Esophagus (tissue), 2 donors: ENCODE data around the gene IFT122. TPM values are rescaled to one million over a fixed set of nuclear protein-coding genes. Genes with fewer than 3 reads are reported as not detected.

Experiments used
- H3K27ac ChIP-seq, 2 donors: one replicate each; pipeline ENCODE4 v1.5.1; 2013; ENCODE audit warnings: low read depth in 2 of 2, mild to moderate bottlenecking in 2 of 2, inconsistent platforms in 1 of 2, low read length in 1 of 2, moderate library complexity in 1 of 2
- H3K27me3 ChIP-seq, 2 donors: one replicate each; pipeline ENCODE4 v1.6.1; 2013; ENCODE audit warnings: low read length in 2 of 2, control low read depth in 1 of 2, mild to moderate bottlenecking in 1 of 2; ENCODE audit not compliant: insufficient read depth in 2 of 2, control insufficient read depth in 1 of 2
- H3K36me3 ChIP-seq, 2 donors: one replicate each; pipeline ENCODE4 v1.6.1; 2013; ENCODE audit warnings: low read length in 1 of 2; ENCODE audit not compliant: control insufficient read depth in 2 of 2, insufficient read depth in 2 of 2
- H3K4me1 ChIP-seq, 2 donors: one replicate each; pipeline ENCODE4 v1.6.1; 2013; ENCODE audit warnings: low read length in 1 of 2; ENCODE audit not compliant: control insufficient read depth in 2 of 2, insufficient read depth in 2 of 2
- H3K4me3 ChIP-seq, 2 donors: one replicate each; pipeline ENCODE4 v1.5.1; 2013; ENCODE audit warnings: low read length in 2 of 2, mild to moderate bottlenecking in 2 of 2, low read depth in 1 of 2, moderate library complexity in 1 of 2
- H3K9me3 ChIP-seq, 2 donors: one replicate each; pipeline ENCODE4 v1.6.1; 2013; ENCODE audit warnings: mild to moderate bottlenecking in 2 of 2, low read depth in 1 of 2, low read length in 1 of 2, moderate library complexity in 1 of 2; ENCODE audit not compliant: control insufficient read depth in 2 of 2, insufficient read depth in 1 of 2
- WGBS, 2 donors: extraction: QIAGEN DNeasy Blood & Tissue Kit; methylation state at CpG; one replicate each; pipeline ENCODE4 v1.1.7; 2013; 5-methylcytosine and 5-hydroxymethylcytosine counted together
- polyA plus RNA-seq, 2 donors: library from polyadenylated mRNA; stranded (reverse); fragments of 200-250 nt; gene quantifications; one replicate each; pipeline ENCODE4 v1.2.3, GENCODE V29; 2013
- donor health status: healthy with polysubstance abuse.
- donor health status: Bipolar disorder and iron deficiency.

The IFT122 gene
- polyA plus RNA-seq, 2 donors = 5.5 to 6.2 TPM

GRCh38 chr3:129517516-129517915 lies 77.5 kb downstream of the IFT122 start:
- H3K27ac ChIP-seq = no peak overlapping the region
- H3K4me3 ChIP-seq = no peak overlapping the region
- peaks cover 0 to 28% of the 10 kb centered on the region in 2 donors for H3K36me3 ChIP-seq
- no peaks in the 10 kb centered on the region for H3K4me1 ChIP-seq
- WGBS, 2 donors = 88 to 90% methylated on average over 7 of the region's 7 CpGs
- no peaks in the 10 kb centered on the region for H3K27me3 ChIP-seq
- no peaks in the 10 kb centered on the region for H3K9me3 ChIP-seq

GRCh38 chr3:129518038-129518561 lies 78.1 kb downstream of the IFT122 start:
- H3K36me3 ChIP-seq = peaks cover 0 to 23% of the 10 kb centered on the region in 2 donors
- no peaks in the 10 kb centered on the region for H3K27me3 ChIP-seq

GRCh38 chr3:129518581-129518980 lies 78.6 kb downstream of the IFT122 start:
- Histone ChIP-seq H3K9me3 (no peaks in the 10 kb centered on the region), H3K27me3 (no peaks in the 10 kb centered on the region), H3K27ac (no peak overlapping the region), H3K4me3 (no peak overlapping the region), H3K36me3 (peaks cover 0 to 23% of the 10 kb centered on the region in 2 donors), H3K4me1 (no peaks in the 10 kb centered on the region)
- WGBS, 2 donors = 96 to 98% methylated on average over 8 of the region's 8 CpGs

More at GRCh38 chr3:129518038-129518561, 78.1 kb downstream of the IFT122 start:
- H3K9me3 ChIP-seq = no peaks in the 10 kb centered on the region
- H3K4me1 ChIP-seq = no peaks in the 10 kb centered on the region
- H3K4me3 ChIP-seq = no peak overlapping the region
- 81 to 87% methylated on average over 8 of the region's 8 CpGs for WGBS, 2 donors
- no peak overlapping the region for H3K27ac ChIP-seq

GRCh38 chr3:129519449-129519848 lies 79.4 kb downstream of the IFT122 start:
- H3K4me1 ChIP-seq = no peaks in the 10 kb centered on the region
- H3K36me3 ChIP-seq = peaks cover 0 to 21% of the 10 kb centered on the region in 2 donors
- H3K27me3 ChIP-seq = no peaks in the 10 kb centered on the region
- H3K27ac ChIP-seq = no peak overlapping the region
- 94 to 96% methylated on average over 10 of the region's 10 CpGs for whole genome bisulfite sequencing, 2 donors
- no peak overlapping the region for H3K4me3 ChIP-seq
- H3K9me3 ChIP-seq = no peaks in the 10 kb centered on the region

- WGBS, 2 donors = 88 to 96% methylated on average over 15 of the region's 15 CpGs
- peaks cover 0 to 21% of the 10 kb centered on the region in 2 donors for H3K36me3 ChIP-seq
- H3K27me3 ChIP-seq = no peaks in the 10 kb centered on the region
- H3K4me1 ChIP-seq = no peaks in the 10 kb centered on the region
- no peak overlapping the region for H3K4me3 ChIP-seq
- no peak overlapping the region for H3K27ac ChIP-seq
- no peaks in the 10 kb centered on the region for H3K9me3 ChIP-seq
Observed at GRCh38 chr3:129519896-129520715, 80.1 kb downstream of the IFT122 start.

- H3K9me3 ChIP-seq = no peaks in the 10 kb centered on the region
- 69 to 73% methylated on average over 4 of the region's 4 CpGs for WGBS, 2 donors
- H3K4me1 ChIP-seq = no peaks in the 10 kb centered on the region
- H3K4me3 ChIP-seq = no peak overlapping the region
- H3K36me3 ChIP-seq = peaks cover 0 to 19% of the 10 kb centered on the region in 2 donors
- H3K27ac ChIP-seq = no peak overlapping the region
- no peaks in the 10 kb centered on the region for H3K27me3 ChIP-seq
Observed at GRCh38 chr3:129520960-129521359, 80.9 kb downstream of the IFT122 start.

- WGBS, 2 donors = 70% methylated on average over 8 of the region's 8 CpGs
- H3K9me3 ChIP-seq = no peaks in the 10 kb centered on the region
- H3K27me3 ChIP-seq = no peaks in the 10 kb centered on the region
- no peak overlapping the region for H3K27ac ChIP-seq
- H3K4me3 ChIP-seq = no peak overlapping the region
- peaks cover 0 to 14% of the 10 kb centered on the region in 2 donors for H3K36me3 ChIP-seq
- no peaks in the 10 kb centered on the region for H3K4me1 ChIP-seq
Observed at GRCh38 chr3:129521611-129522010, 81.6 kb downstream of the IFT122 start.

GRCh38 chr3:129522953-129523352 lies 82.9 kb downstream of the IFT122 start:
- WGBS, 2 donors = 85 to 90% methylated on average over 5 of the region's 5 CpGs
- no peaks in the 10 kb centered on the region for H3K9me3 ChIP-seq
- H3K36me3 ChIP-seq = peaks cover 0 to 8% of the 10 kb centered on the region in 2 donors
- H3K27ac ChIP-seq = no peak overlapping the region
- no peaks in the 10 kb centered on the region for H3K4me1 ChIP-seq
- no peaks in the 10 kb centered on the region for H3K27me3 ChIP-seq
- H3K4me3 ChIP-seq = no peak overlapping the region

- H3K27me3 ChIP-seq = no peaks in the 10 kb centered on the region
- peaks cover 0 to 4% of the 10 kb centered on the region in 2 donors for H3K36me3 ChIP-seq
- H3K9me3 ChIP-seq = no peaks in the 10 kb centered on the region
- WGBS, 2 donors = 85 to 93% methylated on average over 4 of the region's 4 CpGs
- H3K27ac ChIP-seq = no peak overlapping the region
- no peaks in the 10 kb centered on the region for H3K4me1 ChIP-seq
- no peak overlapping the region for H3K4me3 ChIP-seq
Observed at GRCh38 chr3:129524081-129524480, 84.1 kb downstream of the IFT122 start.
